Midbrain (tissue), 1 donor: ENCODE results near the gene DUOX1.

Experiments
- DNase-seq: peaks from one replicate; lab custom pipeline; 2025; lab: John Stamatoyannopoulos, UW

DUOX1 gene

GRCh38 chr15:45168751-45169551, 39.2 kb downstream of the DUOX1 start:
- no peak for DNase-seq

GRCh38 chr15:45169608-45170480, 40.0 kb downstream of the DUOX1 start:
- no peak for DNase-seq

GRCh38 chr15:45171912-45172311, 42.1 kb downstream of the DUOX1 start:
- no peak for DNase-seq

GRCh38 chr15:45174069-45174468, 44.3 kb downstream of the DUOX1 start:
- no peak for DNase-seq

- no peak for DNase-seq
Observed at GRCh38 chr15:45174577-45174976, 44.8 kb downstream of the DUOX1 start.

- DNase-seq, result no peak
Observed at GRCh38 chr15:45177285-45177684, 47.5 kb downstream of the DUOX1 start.

- no peak for DNase-seq
Observed at GRCh38 chr15:45179221-45179985, 49.6 kb downstream of the DUOX1 start.

GRCh38 chr15:45180201-45180600, 50.4 kb downstream of the DUOX1 start:
- no peak for DNase-seq

- no peak for DNase-seq
Observed at GRCh38 chr15:45180648-45181436, 51.0 kb downstream of the DUOX1 start.

- no peak for DNase-seq
Observed at GRCh38 chr15:45181491-45182285, 51.9 kb downstream of the DUOX1 start.

GRCh38 chr15:45182996-45183395, 53.2 kb downstream of the DUOX1 start:
- DNase-seq, result no peak

GRCh38 chr15:45183511-45183910, 53.7 kb downstream of the DUOX1 start:
- no peak for DNase-seq

GRCh38 chr15:45184562-45185041, 54.8 kb downstream of the DUOX1 start:
- no peak for DNase-seq

- DNase-seq, result no peak
Observed at GRCh38 chr15:45185069-45185779, 55.4 kb downstream of the DUOX1 start.

- DNase-seq, result no peak
Observed at GRCh38 chr15:45185903-45186770, 56.3 kb downstream of the DUOX1 start.

GRCh38 chr15:45186771-45187577, 57.2 kb downstream of the DUOX1 start:
- no peak for DNase-seq

- no peak for DNase-seq
Observed at GRCh38 chr15:45187578-45187893, 57.7 kb downstream of the DUOX1 start.
